Measurements from ENCODE around the gene ST14.
"Not testable (repeated sequence)": the region's sequence is repeated elsewhere in the genome, so short reads cannot be mapped to it uniquely, and the experiment has no call there.

The ST14 gene

DNA sequence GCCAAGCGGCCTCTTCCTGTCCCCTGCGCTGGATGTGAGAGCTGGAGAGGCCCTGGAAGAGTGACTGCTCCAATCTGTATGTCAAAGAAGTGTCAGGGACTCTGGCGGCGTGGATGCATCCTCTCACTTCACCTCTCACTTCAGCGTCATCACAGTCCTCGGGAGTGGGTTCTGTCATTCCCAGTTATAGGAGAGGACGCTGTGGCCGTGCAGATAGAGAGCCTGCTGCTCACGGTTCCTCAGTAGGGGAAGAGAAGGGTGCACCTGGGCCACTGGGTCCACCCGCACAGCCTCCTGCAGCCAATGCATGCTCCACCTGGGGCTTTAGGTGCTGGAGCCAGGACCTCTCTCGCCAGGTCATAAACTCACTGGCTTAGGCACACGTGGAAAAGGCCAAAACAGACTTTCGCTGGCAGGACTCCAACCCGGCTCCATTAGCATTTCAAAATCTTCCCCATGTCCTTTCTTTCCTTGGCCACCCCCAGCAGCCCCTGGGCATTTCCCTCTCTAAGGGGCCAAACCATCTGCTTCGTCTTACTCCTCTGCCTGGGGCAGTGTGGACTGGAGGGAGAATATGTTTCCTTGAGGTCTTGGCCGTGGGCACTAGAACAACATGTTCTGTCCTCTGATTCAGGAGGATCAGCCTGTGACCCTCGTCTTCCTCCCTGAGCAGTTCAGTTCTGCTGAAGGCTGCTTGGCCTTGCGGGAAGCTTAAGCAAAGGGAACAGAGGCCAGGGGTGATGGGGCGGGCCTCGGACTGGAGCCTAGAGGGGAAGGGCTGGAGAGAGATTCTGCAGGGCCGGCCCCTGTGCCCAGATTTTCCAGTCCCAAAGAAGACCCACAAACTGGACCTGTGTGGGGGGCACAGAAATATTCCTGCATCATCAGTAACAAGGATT is 57.8 kb downstream of the ST14 start:
- H3K4me3 ChIP-seq (ENCODE audit: control insufficient read depth, low read depth, low read length), result no peak overlapping the region
- no peak for DNase-seq (ENCODE audit: low read depth)
- TF ChIP-seq, protein P1, sequence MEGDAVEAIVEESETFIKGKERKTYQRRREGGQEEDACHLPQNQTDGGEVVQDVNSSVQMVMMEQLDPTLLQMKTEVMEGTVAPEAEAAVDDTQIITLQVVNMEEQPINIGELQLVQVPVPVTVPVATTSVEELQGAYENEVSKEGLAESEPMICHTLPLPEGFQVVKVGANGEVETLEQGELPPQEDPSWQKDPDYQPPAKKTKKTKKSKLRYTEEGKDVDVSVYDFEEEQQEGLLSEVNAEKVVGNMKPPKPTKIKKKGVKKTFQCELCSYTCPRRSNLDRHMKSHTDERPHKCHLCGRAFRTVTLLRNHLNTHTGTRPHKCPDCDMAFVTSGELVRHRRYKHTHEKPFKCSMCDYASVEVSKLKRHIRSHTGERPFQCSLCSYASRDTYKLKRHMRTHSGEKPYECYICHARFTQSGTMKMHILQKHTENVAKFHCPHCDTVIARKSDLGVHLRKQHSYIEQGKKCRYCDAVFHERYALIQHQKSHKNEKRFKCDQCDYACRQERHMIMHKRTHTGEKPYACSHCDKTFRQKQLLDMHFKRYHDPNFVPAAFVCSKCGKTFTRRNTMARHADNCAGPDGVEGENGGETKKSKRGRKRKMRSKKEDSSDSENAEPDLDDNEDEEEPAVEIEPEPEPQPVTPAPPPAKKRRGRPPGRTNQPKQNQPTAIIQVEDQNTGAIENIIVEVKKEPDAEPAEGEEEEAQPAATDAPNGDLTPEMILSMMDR (IDR thresholded peaks at IDR 0.05; ENCODE audit: control insufficient read depth, insufficient read depth, low read depth, low read length, missing control alignments), result no peak

DNA sequence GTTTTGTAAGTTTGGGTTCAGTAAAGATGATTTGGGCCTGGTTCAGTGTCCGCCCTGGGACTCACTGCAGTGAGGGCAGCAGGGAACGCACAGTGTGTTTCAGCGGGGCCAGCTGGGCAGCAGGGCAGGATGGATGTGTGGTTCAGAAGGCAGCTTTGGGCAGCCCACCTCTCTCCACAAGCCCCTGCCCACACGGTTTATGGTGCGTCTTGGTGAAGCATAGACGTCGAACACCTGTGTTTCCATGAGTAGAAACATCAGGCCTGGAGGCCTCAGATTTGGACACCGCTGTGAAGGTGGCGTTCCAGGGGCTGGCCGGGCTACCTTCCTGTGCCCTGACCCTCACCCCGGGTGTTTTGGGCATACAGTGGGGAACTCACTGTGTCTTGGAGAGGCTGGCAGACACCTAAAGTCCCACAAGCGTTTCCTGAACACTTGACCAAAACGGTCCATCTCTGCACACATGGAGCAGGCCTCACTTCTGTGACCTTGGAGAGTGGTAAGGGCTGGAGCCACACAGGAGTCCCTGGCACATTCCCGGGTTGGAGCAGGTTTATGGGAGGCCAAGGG is 59.0 kb downstream of the ST14 start:
- no peak overlapping the region for H3K4me3 ChIP-seq (ENCODE audit: control insufficient read depth, low read depth, low read length)
- DNase-seq (ENCODE audit: low read depth), result no peak
- TF ChIP-seq, protein P1 (IDR thresholded peaks at IDR 0.05; ENCODE audit: control insufficient read depth, insufficient read depth, low read depth, low read length, missing control alignments), result no peak

DNA sequence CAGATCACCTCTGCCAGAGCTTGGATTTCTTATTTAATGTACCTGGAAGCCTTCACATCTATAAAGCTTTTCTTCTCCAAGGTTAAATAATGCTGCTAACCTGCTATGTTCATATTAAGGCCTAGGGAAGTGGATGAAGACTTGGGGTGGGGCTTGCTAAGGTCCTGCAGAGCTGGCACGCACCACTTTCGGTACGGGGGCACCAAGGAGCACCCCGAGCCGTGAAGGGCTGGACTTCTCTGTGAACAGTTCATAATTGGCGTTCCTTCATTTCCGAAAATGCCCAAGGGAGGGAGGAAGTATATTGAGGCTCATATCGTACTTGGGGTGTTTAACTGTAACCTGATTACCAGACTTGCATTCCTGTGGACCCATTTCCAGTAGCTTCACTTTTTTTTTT is 59.6 kb downstream of the ST14 start:
- TF ChIP-seq, protein P1 (IDR thresholded peaks at IDR 0.05; ENCODE audit: control insufficient read depth, insufficient read depth, low read depth, low read length, missing control alignments), result no peak

DNA sequence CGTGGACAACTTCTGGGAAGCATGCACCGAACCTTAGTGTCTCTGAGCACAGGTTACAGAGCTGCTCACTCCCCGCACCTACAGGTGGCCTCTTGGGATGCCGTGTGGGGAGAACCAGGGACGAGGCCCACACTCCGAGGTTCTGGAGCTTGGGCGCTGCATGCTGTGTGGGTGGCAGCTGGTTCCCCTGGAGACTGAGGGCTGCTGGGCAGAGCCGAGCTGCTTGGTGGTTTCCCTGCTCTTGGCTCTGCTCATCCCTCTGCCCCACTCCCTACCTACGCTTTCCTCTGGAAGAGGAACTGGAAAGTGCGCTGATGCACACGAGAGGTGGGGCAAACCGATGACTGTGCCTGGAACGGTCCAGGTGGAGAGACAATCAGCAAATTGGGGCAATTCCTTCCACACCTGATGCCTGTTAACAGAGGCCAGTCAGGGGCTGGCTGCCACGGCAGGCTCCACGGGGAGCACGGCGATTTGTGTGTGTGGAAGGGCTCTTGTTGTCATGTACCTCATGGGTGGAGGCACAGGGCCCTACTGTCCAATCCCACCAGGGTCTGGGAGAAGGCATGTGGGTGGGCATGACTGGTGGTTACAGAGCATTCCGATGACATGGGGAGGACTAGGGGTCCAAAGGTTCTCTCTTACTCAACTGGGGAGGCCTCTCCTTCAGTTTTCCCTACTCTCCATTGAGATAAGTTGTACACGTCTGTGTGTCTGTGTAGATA is 60.9 kb downstream of the ST14 start:
- TF ChIP-seq, protein P1 (IDR thresholded peaks at IDR 0.05; ENCODE audit: control insufficient read depth, insufficient read depth, low read depth, low read length, missing control alignments), result no peak
- no peak for DNase-seq (ENCODE audit: low read depth)
- H3K4me3 ChIP-seq (ENCODE audit: control insufficient read depth, low read depth, low read length), result no peak overlapping the region

More for the DNA sequence above, 59.6 kb downstream of the ST14 start:
- DNase-seq (ENCODE audit: low read depth), result no peak
- no peak overlapping the region for H3K4me3 ChIP-seq (ENCODE audit: control insufficient read depth, low read depth, low read length)

DNA sequence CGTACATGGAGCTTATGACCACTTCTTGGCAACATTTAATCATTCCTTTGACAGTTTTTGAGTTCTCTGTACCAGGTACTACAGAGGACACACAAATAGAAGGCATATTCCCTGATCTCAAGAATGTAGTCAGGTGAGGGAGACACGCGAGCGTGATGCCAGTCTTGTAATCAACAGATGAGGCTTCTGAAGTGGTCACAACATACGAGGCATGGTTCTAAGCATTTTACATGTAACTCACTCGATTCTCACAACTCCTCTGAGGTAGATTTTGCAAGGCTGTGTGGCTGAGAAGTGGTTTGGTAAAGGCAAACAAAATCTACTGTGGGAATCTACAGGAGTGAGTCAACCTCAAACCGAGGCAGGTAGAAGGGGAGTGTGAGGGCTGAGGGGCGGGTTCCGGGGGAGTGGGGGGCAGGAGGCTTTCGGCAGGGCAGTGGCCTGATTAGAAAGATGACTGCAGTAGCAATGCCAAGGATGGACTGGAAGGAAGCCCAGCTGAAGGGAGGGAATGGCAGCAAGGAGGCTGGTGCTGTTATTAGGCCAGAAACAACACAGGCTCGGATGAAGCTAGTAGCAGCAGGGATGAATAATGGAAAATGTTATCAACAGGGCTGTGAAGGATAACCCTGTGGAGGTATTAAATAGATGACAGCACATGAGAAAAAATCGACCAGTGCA is 63.8 kb downstream of the ST14 start:
- no peak for DNase-seq (ENCODE audit: low read depth)
- no peak overlapping the region for H3K4me3 ChIP-seq (ENCODE audit: control insufficient read depth, low read depth, low read length)
- TF ChIP-seq, protein P1 (IDR thresholded peaks at IDR 0.05; ENCODE audit: control insufficient read depth, insufficient read depth, low read depth, low read length, missing control alignments), result no peak

DNA sequence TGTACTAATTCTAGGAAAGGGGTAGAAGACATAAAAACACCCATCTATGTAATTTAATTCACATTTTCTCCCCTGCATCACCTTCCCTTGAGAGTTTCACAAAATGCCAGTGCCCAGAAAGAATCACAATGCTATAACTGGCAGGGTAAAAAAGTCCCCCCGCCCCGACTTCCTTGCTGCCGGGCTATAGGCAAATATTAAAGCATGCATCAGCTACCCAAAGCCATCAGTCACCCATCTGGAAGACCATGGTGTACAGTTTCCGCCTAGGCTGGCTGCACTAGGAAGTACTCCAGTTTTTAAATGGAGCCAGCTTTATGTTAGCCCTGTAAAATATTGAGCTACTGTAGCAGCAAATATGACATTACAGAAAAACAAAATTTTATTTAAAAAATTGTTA is 67.8 kb downstream of the ST14 start:
- no peak overlapping the region for H3K4me3 ChIP-seq (ENCODE audit: control insufficient read depth, low read depth, low read length)
- no peak for DNase-seq (ENCODE audit: low read depth)
- TF ChIP-seq, protein P1 (IDR thresholded peaks at IDR 0.05; ENCODE audit: control insufficient read depth, insufficient read depth, low read depth, low read length, missing control alignments), result no peak

DNA sequence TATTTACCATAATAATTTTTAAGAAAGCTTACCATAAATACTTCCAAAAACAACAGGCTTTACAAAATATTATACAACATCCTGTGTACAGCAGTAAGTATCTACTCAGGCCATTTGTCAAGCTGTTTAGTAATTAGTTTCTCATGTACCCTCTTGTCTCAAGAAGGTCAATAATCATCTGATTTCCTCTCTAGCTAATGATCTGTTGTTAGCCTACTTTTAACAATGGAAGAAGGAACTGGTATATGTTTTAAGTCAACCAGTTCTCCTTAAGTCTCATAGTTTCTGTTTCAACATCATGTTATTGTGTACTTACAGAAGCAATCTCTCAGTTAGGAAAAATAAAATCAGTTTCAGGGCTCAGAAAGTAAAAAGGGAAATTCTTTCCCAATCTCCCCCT is 73.9 kb downstream of the ST14 start:
- H3K4me3 ChIP-seq (ENCODE audit: control insufficient read depth, low read depth, low read length); DNase-seq (ENCODE audit: low read depth): not testable (repeated sequence)

DNA sequence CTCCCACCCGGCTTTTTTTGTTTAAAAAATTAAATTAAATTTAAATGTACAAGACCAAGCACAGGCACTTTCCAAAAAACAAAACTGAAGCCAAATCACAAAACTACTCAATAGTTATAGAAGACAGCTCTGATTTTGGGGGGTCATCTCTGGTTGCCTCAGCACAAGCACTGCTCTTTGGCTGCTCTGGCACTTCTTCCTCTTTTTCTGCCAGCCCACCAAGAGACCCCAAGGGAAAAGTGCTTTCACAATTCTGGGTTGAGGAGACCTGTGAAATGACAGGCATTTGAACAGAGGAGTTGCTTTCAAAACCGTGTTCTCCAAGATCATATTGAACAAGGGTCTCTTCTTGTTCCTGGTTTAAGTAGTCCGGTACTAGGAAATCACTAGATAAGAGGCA is 74.3 kb downstream of the ST14 start:
- H3K4me3 ChIP-seq (ENCODE audit: control insufficient read depth, low read depth, low read length); DNase-seq (ENCODE audit: low read depth): not testable (repeated sequence)

All from AG09309 (cell line).